BE2C (cell line): ENCODE results near the gene ANKS6.

ENCODE experiments used
- DNase-seq: peaks from one replicate; pipeline ENCODE4 v3.0.0-alpha.2; 2020
- H3K27me3 ChIP-seq: fragments of 250-450 bp; sonication (Bioruptor Pico); 2 replicates; pipeline ENCODE4 v1.5.1; 2020; ENCODE audit warnings: mild to moderate bottlenecking
- H3K36me3 ChIP-seq: fragments of 250-450 bp; sonication (Bioruptor Pico); 2 replicates; pipeline ENCODE4 v1.5.1; 2020; ENCODE audit warnings: mild to moderate bottlenecking
- H3K4me1 ChIP-seq: fragments of 250-450 bp; sonication (Bioruptor Pico); 2 replicates; pipeline ENCODE4 v1.5.1; 2020
- H3K4me3 ChIP-seq: 2 replicates; pipeline ENCODE4 v1.5.1; 2011; ENCODE audit warnings: low read depth, low read length
- H3K9me3 ChIP-seq: fragments of 250-450 bp; sonication (Bioruptor Pico); 2 replicates; pipeline ENCODE4 v1.5.1; 2020
- TF ChIP-seq, protein P1 (sequence below): IDR thresholded peaks from 2 replicates; pipeline ENCODE4 v1.5.1; 2012; ENCODE audit warnings: mild to moderate bottlenecking, low read depth, low read length

The ANKS6 gene

GRCh38 chr9:98831696-98832095, 35.3 kb upstream of the ANKS6 start:
- DNase-seq: no peak
- Histone ChIP-seq H3K4me1 (no peaks in the 10 kb centered on the region), H3K27me3 (no peaks in the 10 kb centered on the region; the same call in 1 of the 2 replicates), H3K4me3 (no peak overlapping the region), H3K36me3 (no peaks in the 10 kb centered on the region), H3K9me3 (no peaks in the 10 kb centered on the region)
- TF ChIP-seq, protein P1, sequence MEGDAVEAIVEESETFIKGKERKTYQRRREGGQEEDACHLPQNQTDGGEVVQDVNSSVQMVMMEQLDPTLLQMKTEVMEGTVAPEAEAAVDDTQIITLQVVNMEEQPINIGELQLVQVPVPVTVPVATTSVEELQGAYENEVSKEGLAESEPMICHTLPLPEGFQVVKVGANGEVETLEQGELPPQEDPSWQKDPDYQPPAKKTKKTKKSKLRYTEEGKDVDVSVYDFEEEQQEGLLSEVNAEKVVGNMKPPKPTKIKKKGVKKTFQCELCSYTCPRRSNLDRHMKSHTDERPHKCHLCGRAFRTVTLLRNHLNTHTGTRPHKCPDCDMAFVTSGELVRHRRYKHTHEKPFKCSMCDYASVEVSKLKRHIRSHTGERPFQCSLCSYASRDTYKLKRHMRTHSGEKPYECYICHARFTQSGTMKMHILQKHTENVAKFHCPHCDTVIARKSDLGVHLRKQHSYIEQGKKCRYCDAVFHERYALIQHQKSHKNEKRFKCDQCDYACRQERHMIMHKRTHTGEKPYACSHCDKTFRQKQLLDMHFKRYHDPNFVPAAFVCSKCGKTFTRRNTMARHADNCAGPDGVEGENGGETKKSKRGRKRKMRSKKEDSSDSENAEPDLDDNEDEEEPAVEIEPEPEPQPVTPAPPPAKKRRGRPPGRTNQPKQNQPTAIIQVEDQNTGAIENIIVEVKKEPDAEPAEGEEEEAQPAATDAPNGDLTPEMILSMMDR: no peak

DNA sequence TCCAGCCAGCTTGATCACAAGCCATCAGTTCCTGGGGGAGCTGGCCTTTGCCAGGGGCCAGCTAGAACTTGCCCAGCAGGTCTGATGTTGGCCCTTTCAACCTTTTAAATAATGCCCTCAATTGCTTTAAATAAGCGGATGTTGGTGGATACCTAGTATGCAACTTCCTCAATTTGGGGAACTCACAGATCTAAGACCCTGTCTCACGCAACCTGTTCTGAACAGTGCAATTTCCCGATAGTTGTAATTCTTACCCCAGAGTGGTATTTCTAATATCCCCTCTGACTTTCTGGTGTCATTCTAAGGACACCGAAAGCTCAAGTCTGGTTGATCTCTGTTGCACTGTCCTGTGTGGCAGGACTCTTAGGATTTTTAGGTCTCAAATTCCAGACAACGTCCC, 34.2 kb upstream of the ANKS6 start:
- Histone ChIP-seq H3K4me1 (no peaks in the 10 kb centered on the region), H3K36me3 (no peaks in the 10 kb centered on the region), H3K9me3 (no peaks in the 10 kb centered on the region), H3K4me3 (no peak overlapping the region), H3K27me3 (no peaks in the 10 kb centered on the region; the same call in 1 of the 2 replicates)
- no peak for DNase-seq
- TF ChIP-seq, protein P1: no peak

- TF ChIP-seq, protein P1: no peak
- Histone ChIP-seq H3K9me3 (no peaks in the 10 kb centered on the region), H3K4me3 (no peak overlapping the region), H3K36me3 (no peaks in the 10 kb centered on the region), H3K27me3 (no peaks in the 10 kb centered on the region; the same call in 1 of the 2 replicates), H3K4me1 (no peaks in the 10 kb centered on the region)
- no peak for DNase-seq
Measured at GRCh38 chr9:98829766-98830165, 33.4 kb upstream of the ANKS6 start.

DNA sequence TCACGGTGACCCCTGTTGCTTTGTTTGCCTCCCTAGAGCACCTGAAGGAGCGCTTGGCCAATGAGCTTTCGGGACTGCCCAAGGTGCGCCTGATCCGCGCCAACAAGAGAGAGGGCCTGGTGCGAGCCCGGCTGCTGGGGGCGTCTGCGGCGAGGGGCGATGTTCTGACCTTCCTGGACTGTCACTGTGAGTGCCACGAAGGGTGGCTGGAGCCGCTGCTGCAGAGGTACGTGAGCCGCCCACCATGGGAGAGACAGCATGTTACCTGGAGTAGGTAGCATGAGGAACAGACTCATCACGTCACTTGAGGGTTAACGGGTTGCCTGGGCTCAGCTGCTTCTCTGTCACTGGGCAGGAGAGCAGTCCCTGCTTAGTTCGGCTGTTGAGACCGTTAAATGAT, 30.4 kb upstream of the ANKS6 start:
- no peak overlapping the region for H3K4me3 ChIP-seq
- TF ChIP-seq, protein P1: no peak
- DNase-seq: no peak
- no peaks in the 10 kb centered on the region for H3K36me3 ChIP-seq
- no peaks in the 10 kb centered on the region for H3K9me3 ChIP-seq
- H3K27me3 ChIP-seq: no peaks in the 10 kb centered on the region; the same call in 1 of the 2 replicates
- no peaks in the 10 kb centered on the region for H3K4me1 ChIP-seq

GRCh38 chr9:98825414-98825813, 29.1 kb upstream of the ANKS6 start:
- Histone ChIP-seq H3K4me1 (no peaks in the 10 kb centered on the region), H3K36me3 (no peaks in the 10 kb centered on the region), H3K4me3 (no peak overlapping the region), H3K27me3 (no peaks in the 10 kb centered on the region; the same call in 1 of the 2 replicates), H3K9me3 (no peaks in the 10 kb centered on the region)
- DNase-seq: no peak
- TF ChIP-seq, protein P1: no peak

GRCh38 chr9:98823666-98824334, 27.4 kb upstream of the ANKS6 start:
- H3K36me3 ChIP-seq: no peaks in the 10 kb centered on the region
- no peaks in the 10 kb centered on the region for H3K9me3 ChIP-seq
- H3K4me3 ChIP-seq: no peak overlapping the region
- no peaks in the 10 kb centered on the region for H3K4me1 ChIP-seq
- no peak for DNase-seq
- TF ChIP-seq, protein P1: no peak
- no peaks in the 10 kb centered on the region for H3K27me3 ChIP-seq
